Stimulated activated CD4-positive, alpha-beta T cell treated with anti-CD3 and anti-CD28 coated beads, TNF-alpha, amount 100 ng/mL, for 24 hours (primary cell): ENCODE results near the gene IL1R2.

ENCODE experiments used
- DNase-seq, 3 experiments: peaks; one replicate each; pipeline ENCODE4 v3.0.0-alpha.2; 2020; ENCODE audit warnings: low read depth in 3 of 3

Gene IL1R2

GRCh38 chr2:102041351-102041750, 49.6 kb downstream of the IL1R2 start:
- no peak for DNase-seq

- DNase-seq, result no peak
Measured at GRCh38 chr2:102042196-102043081, 50.7 kb downstream of the IL1R2 start.

GRCh38 chr2:102043560-102043959, 51.8 kb downstream of the IL1R2 start:
- DNase-seq, result no peak

GRCh38 chr2:102044235-102044896, 52.6 kb downstream of the IL1R2 start:
- no peak for DNase-seq

- DNase-seq, result no peak
Measured at GRCh38 chr2:102044967-102045489, 53.3 kb downstream of the IL1R2 start.

GRCh38 chr2:102045697-102046096, 53.9 kb downstream of the IL1R2 start:
- no peak for DNase-seq

- no peak for DNase-seq
Measured at GRCh38 chr2:102046135-102046986, 54.6 kb downstream of the IL1R2 start.

GRCh38 chr2:102048465-102048864, 56.7 kb downstream of the IL1R2 start:
- no peak for DNase-seq

- no peak for DNase-seq
Measured at GRCh38 chr2:102049756-102050443, 58.1 kb downstream of the IL1R2 start.

- DNase-seq, result no peak
Measured at GRCh38 chr2:102050854-102051391, 59.2 kb downstream of the IL1R2 start.

GRCh38 chr2:102051692-102052277, 60.0 kb downstream of the IL1R2 start:
- DNase-seq, result no peak

GRCh38 chr2:102052365-102052764, 60.6 kb downstream of the IL1R2 start:
- no peak for DNase-seq

GRCh38 chr2:102053096-102053495, 61.3 kb downstream of the IL1R2 start:
- no peak for DNase-seq

GRCh38 chr2:102055346-102055990, 63.7 kb downstream of the IL1R2 start:
- DNase-seq, result no peak

- no peak for DNase-seq
Measured at GRCh38 chr2:102056079-102056581, 64.4 kb downstream of the IL1R2 start.

GRCh38 chr2:102057502-102058292, 65.9 kb downstream of the IL1R2 start:
- DNase-seq, result peak in 1 of 3 experiments; percentile 59

- DNase-seq, result no peak
Measured at GRCh38 chr2:102058293-102058833, 66.6 kb downstream of the IL1R2 start.

- no peak for DNase-seq
Measured at GRCh38 chr2:102059151-102059550, 67.4 kb downstream of the IL1R2 start.

- no peak for DNase-seq
Measured at GRCh38 chr2:102060047-102060446, 68.3 kb downstream of the IL1R2 start.
